ENCODE measurements around the gene TNFRSF6B.

- TF ChIP-seq CTCF (IDR thresholded peaks at IDR 0.05; ENCODE audit: borderline replicate concordance, extremely low read depth, low read length, poor library complexity, severe bottlenecking) = no peak
- TF ChIP-seq EZH2 (IDR thresholded peaks at IDR 0.05; ENCODE audit: borderline replicate concordance, low read depth, low read length, severe bottlenecking) = no peak
Observed at GRCh38 chr20:63672666-63673065, 23.8 kb upstream of the TNFRSF6B start.
